Anterior cingulate cortex (tissue), 58 donors: ENCODE data around the gene SMCO4.

Experiments used
- DNase-seq, 58 donors: peaks; one replicate each; lab custom pipeline; 2025; lab: John Stamatoyannopoulos, UW

SMCO4 gene

DNA sequence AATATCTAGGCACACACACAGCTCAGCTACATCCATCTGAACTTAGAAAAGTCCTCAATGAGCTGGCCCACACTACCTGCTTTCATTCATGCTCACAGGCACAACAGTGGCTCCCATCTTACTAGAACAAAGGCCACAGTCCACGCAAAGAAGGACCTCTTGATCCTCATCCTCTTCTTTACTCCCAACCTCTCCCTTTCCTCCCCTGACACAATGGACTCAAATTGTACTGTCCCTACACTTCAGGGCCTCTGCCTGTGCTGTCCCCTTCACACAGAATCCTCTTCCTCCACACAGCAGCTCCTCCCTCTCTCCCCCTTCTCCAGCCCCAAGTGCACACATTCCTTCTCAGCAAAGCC lies 12.7 kb downstream of the SMCO4 start:
- no peak for DNase-seq

GRCh38 chr11:93529707-93530467 lies 13.3 kb downstream of the SMCO4 start:
- peak in 1 of 58 donors; percentile 12 for DNase-seq

GRCh38 chr11:93528757-93529645 lies 14.2 kb downstream of the SMCO4 start:
- peak in 16 of 58 donors; percentile 5 to 57 (median 18) for DNase-seq

- DNase-seq: peak in 1 of 58 donors; percentile 24
Measured at GRCh38 chr11:93528252-93528651, 14.9 kb downstream of the SMCO4 start.

DNA sequence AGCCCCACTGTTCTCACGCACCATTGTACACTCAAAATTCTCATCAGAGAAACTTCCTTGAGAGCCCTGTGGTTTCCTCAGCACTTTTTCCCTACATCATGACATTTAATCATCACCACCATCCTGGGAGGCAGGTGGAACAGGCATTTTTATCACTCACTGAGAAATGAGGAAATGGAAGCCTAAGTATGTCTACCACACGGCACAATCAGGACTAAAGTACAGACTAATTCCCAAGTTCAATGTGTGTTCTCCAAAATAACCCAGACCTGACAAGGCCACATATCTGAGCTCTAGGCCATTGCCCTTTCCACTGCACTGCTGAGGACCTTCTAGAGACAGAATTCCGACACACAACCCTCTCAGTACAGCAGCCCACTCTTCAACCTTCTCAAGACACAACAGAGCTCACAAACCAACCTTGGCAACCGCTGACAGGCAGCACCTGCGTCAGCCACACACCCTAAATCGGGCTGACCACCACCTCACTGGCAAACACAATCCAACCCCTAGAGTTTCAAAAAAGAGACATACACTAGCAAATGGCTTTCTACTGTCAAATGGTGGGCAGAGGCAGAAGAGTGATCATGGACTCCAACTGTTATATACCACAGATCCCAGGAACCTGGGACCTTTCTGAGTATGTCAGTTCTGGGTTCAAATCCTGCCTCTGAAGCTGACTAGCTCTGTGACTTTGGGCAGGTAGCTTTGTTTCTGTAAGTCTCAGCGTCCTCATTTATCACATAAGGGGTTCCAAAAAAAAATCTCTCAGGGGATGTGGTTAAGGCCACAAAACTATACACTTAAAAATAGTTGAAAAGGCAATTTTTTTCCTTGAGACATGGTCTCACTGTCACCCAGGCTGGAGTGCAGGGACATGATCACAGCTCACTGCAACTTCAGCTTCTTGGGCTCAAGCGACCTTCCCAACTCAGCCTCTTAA lies 16.3 kb downstream of the SMCO4 start:
- DNase-seq: no peak

DNA sequence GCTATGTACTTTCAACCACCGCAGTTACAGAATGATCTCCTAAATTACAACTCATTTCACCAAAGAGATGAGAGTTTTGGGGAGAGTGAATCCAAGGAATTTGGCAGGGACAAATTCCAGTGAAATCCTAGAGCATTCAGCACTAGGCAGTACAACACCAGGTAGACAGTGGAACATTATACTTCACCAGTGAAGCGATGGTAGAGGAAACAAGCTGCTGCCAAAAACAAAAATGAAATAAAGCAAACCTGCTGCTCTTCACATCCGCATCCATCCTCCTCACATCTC lies 16.9 kb downstream of the SMCO4 start:
- DNase-seq: no peak

- DNase-seq: no peak
Measured at GRCh38 chr11:93525601-93526345, 17.4 kb downstream of the SMCO4 start.

GRCh38 chr11:93524858-93525257 lies 18.3 kb downstream of the SMCO4 start:
- no peak for DNase-seq

GRCh38 chr11:93524173-93524536 lies 19.0 kb downstream of the SMCO4 start:
- DNase-seq: no peak

DNA sequence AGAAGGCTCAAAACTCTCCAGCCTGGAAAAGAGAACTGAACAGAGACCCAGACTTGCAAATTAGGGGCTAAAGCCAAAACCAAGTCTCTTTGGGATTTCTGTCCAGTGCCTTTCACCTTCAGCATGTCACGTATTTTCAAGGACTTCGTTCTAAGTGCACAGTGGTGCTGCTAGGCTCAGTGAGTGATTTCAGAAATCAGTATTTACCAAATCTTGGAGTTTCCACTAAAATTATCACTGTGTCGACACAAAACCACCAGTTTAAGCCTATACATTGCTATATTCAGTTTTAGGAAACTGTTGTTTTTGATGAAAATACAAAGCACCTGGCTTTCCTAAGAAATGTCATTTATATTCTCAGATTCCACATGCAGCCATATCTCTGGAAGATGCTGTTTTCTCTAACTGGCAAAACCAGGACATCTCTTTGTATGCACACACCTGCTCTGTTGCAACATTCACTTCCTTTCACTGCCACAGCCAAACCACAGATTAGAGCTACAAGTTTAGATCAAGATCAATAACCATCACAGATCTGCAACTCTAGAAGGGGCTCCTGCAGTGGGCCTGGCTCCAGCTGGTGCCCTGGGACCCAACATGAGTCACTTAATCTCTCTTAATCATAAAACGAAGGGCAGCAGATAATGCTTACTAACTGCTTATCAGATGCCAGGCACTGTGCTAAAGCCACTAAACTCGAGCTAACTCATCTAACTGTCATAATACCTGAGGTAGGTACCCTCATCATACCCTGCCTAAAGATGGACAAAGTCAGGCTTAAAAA lies 22.3 kb downstream of the SMCO4 start:
- no peak for DNase-seq

- no peak for DNase-seq
Measured at GRCh38 chr11:93519179-93519578, 24.0 kb downstream of the SMCO4 start.

DNA sequence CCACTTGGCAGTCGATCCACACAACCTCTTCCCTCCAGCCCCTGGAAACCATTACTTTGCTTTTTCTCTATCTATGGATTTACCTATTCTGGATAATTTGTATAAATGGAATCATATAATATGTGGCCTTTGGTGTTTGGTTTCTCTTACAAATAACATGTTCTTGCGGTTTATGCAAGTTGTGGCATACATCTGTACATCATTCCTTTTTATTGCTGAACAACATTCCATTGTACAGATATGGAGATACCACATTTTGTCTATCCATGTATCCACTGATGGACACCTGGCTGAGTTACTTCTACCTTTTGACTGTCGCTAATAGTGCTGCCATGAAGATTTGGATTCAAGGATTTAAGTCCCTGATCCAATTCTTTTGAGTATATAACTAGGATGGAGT lies 25.1 kb downstream of the SMCO4 start:
- no peak for DNase-seq

- no peak for DNase-seq
Measured at GRCh38 chr11:93517611-93518010, 25.6 kb downstream of the SMCO4 start.

- DNase-seq: no peak
Measured at GRCh38 chr11:93517041-93517440, 26.1 kb downstream of the SMCO4 start.

GRCh38 chr11:93515441-93516025 lies 27.7 kb downstream of the SMCO4 start:
- no peak for DNase-seq

DNA sequence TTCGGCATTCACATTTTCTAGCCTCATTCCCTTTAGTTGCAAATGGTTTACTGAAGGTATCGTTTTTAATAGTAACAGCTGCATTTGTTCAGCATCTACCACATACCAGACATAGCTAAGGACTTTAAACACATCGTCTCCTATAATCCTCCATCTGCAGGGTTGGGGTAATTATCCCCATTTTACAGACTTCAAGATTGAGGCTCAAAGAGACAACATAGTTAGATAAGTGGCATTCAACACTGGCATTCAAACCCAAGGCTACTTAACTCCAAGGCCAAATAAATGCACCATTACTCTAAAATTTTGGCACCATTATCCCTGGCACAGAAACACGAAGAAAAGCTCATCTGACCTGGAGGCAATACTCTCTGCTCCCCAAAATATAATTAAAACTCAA lies 28.5 kb downstream of the SMCO4 start:
- no peak for DNase-seq

DNA sequence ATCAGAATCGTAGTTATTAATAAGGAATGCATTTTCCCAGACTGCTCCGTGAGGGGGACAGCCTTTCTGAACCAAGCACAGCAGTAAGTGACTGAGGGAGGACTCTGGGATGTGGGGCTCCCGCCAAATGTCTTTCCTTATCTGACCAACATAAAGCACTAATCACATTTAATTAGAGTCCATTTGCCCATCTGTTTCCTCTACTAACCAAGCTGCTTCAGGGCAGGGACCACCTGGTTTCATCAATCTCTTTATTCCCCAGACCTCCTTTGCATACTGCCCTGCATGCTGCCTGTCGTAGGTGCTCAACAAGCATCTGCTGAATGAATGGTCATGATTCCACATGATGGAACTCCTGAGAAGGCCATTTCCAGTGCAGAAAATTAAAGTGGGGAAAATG lies 29.4 kb downstream of the SMCO4 start:
- DNase-seq: no peak

DNA sequence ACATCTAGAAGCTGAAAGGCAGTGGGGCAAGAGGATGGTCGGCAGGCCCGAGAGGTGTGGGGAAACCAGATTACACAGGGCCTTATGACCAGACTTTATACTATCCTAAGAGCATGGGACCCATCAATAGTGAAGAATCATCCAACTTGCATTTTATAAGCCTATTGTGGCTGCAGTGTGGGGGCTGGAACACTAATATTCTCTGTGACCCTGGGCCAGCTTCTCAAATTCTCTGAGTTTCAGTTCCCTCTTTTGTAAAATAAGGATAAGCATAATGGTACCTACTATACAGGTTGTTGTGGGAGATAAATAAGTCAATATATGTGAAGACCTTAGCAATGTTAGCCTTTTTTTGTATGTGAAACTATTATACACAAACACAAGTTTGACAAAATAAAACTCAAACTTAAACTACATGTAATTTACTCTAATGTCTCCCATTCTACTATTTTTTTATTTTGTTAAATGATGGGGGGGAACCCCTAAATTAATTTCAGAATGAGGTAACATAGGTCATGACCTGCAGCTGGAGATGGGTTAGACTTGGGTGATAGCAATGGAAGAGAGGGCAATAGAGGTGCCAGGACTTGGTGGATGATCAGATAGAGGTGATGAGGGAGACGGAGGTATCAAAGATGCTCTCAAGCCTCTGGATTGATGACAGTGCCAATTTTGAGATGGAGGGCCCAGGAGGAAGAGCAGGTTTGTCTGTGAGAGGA lies 30.1 kb downstream of the SMCO4 start:
- DNase-seq: no peak
